H1 (cell line): ENCODE results near the gene ZFP37. TPM values are rescaled to one million over a fixed set of nuclear protein-coding genes. Genes with fewer than 3 reads are reported as not detected.
A peak's percentile ranks its signal among the peaks of the same experiment; 100 is the strongest.
"Not testable (repeated sequence)": the region's sequence is repeated elsewhere in the genome, so short reads cannot be mapped to it uniquely, and the experiment has no call there.

Experiments
- CTCF ChIA-PET: fragments of 300-600 bp; sonication (Branson Sonifier 250); formaldehyde crosslinking; loops from one replicate; lab custom pipeline; 2021; ENCODE audit not compliant: partially characterized antibody; lab: Charles Lee
- POLR2A ChIA-PET: fragments of 300-600 bp; sonication (Branson Sonifier 250); formaldehyde crosslinking; loops from one replicate; lab custom pipeline; 2021; ENCODE audit warnings: inconsistent platforms; ENCODE audit not compliant: partially characterized antibody; lab: Charles Lee
- DNase-seq, 2 experiments: peaks; one replicate each; pipeline versions ENCODE4 v3.0.0 to v3.0.0-alpha.2; 2010 to 2022; ENCODE audit warnings: low spot score in 2 of 2, low read depth in 1 of 2, mixed read lengths in 1 of 2
- FAIRE-seq: peaks from 2 replicates; lab custom pipeline; 2011; peaks lifted over from hg19 to GRCh38; lab: Jason Lieb, UNC
- H2AFZ ChIP-seq: 2 replicates; pipeline ENCODE4 v1.8.1; 2012; ENCODE audit warnings: low read length, inconsistent platforms
- H2AK5ac ChIP-seq: 2 replicates; pipeline ENCODE4 v1.6.1; 2013; ENCODE audit warnings: low read depth, low read length
- H2BK120ac ChIP-seq: replicated peaks from 2 replicates; pipeline ENCODE3; 2013; ENCODE audit warnings: low read depth, low read length, inconsistent platforms
- H2BK12ac ChIP-seq: 2 replicates; pipeline ENCODE4 v1.6.1; 2013; ENCODE audit warnings: low read depth, low read length
- H2BK15ac ChIP-seq: 2 replicates; pipeline ENCODE4 v1.6.1; 2013; ENCODE audit warnings: low read length
- H2BK20ac ChIP-seq: 2 replicates; pipeline ENCODE4 v1.6.1; 2013; ENCODE audit warnings: low read length
- H2BK5ac ChIP-seq: 2 replicates; pipeline ENCODE4 v1.6.1; 2013; ENCODE audit warnings: low read depth, low read length
- H3K14ac ChIP-seq: 2 replicates; pipeline ENCODE4 v1.6.1; 2013; ENCODE audit warnings: inconsistent platforms; ENCODE audit not compliant: insufficient read length
- H3K18ac ChIP-seq: 2 replicates; pipeline ENCODE4 v1.6.1; 2013; ENCODE audit warnings: low read length; ENCODE audit errors: extremely low read depth
- H3K23ac ChIP-seq: 2 replicates; pipeline ENCODE4 v1.6.1; 2013; ENCODE audit warnings: inconsistent platforms; ENCODE audit not compliant: insufficient read length
- H3K23me2 ChIP-seq: 2 replicates; pipeline ENCODE4 v1.6.1; 2013; ENCODE audit warnings: low read depth, low read length
- H3K27ac ChIP-seq: 2 replicates; pipeline ENCODE4 v1.6.1; 2011; ENCODE audit warnings: low read depth, low read length, inconsistent platforms
- H3K27me3 ChIP-seq, 4 experiments: replicated peaks in 1 of 4; 1 replicate in 1 of 4; 2 replicates in 3 of 4; pipeline versions ENCODE4 v1.6.1 to v1.8.1; 2011 to 2013; ENCODE audit warnings: low read length in 3 of 4, mild to moderate bottlenecking in 3 of 4, inconsistent platforms in 2 of 4, mixed read lengths in 2 of 4, moderate library complexity in 1 of 4; ENCODE audit not compliant: control insufficient read depth in 3 of 4, insufficient read depth in 3 of 4; ENCODE audit errors: extremely low read depth in 1 of 4
- H3K36me3 ChIP-seq, 4 experiments: 2 replicates each; pipeline versions ENCODE4 v1.6.1 to v1.8.1; 2011 to 2013; ENCODE audit warnings: mild to moderate bottlenecking in 4 of 4, low read length in 3 of 4, moderate library complexity in 2 of 4, control low read depth in 1 of 4, inconsistent platforms in 1 of 4; ENCODE audit not compliant: insufficient read depth in 4 of 4, control insufficient read depth in 2 of 4
- H3K4ac ChIP-seq: replicated peaks from 2 replicates; pipeline ENCODE3; 2013; ENCODE audit warnings: low read length, low read depth, mixed read lengths, inconsistent platforms; ENCODE audit not compliant: insufficient read length
- H3K4me1 ChIP-seq, 4 experiments: replicated peaks in 1 of 4; 1 replicate in 1 of 4; 2 replicates in 3 of 4; pipeline versions ENCODE4 v1.6.1 to v1.8.1; 2011 to 2013; ENCODE audit warnings: low read length in 3 of 4, inconsistent platforms in 2 of 4, mixed read lengths in 1 of 4; ENCODE audit not compliant: insufficient read depth in 4 of 4, control insufficient read depth in 3 of 4
- H3K4me2 ChIP-seq, 2 experiments: 2 replicates each; pipeline versions ENCODE4 v1.6.1 to v1.8.1; 2011 to 2013; ENCODE audit warnings: low read depth in 2 of 2, low read length in 2 of 2, control low read depth in 1 of 2, inconsistent platforms in 1 of 2, mild to moderate bottlenecking in 1 of 2; ENCODE audit not compliant: insufficient read depth in 1 of 2
- H3K4me3 ChIP-seq, 4 experiments: fragments of 200-600, 300-600 bp in 1 of 4; sonication (generic), shearing (Covaris generic), sonication (Bioruptor Twin) in 1 of 4; 2 replicates each; pipeline versions ENCODE4 v1.5.1 to v1.8.1; 2011 to 2016; ENCODE audit warnings: low read length in 4 of 4, low read depth in 3 of 4, control low read depth in 2 of 4, inconsistent platforms in 2 of 4, mild to moderate bottlenecking in 2 of 4, mixed read lengths in 1 of 4, moderate library complexity in 1 of 4; ENCODE audit not compliant: insufficient read depth in 2 of 4; ENCODE audit errors: extremely low read depth in 1 of 4
- H3K56ac ChIP-seq: replicated peaks from 2 replicates; pipeline ENCODE3; 2013; ENCODE audit warnings: low read depth, mild to moderate bottlenecking, mixed read lengths, low read length, inconsistent platforms; ENCODE audit not compliant: insufficient read length
- H3K79me1 ChIP-seq: 2 replicates; pipeline ENCODE4 v1.6.1; 2013; ENCODE audit warnings: low read depth, low read length, control low read depth
- H3K79me2 ChIP-seq, 2 experiments: 2 replicates each; pipeline versions ENCODE4 v1.6.1 to v1.8.1; 2012 to 2013; ENCODE audit warnings: low read length in 2 of 2, mild to moderate bottlenecking in 2 of 2, inconsistent platforms in 1 of 2; ENCODE audit not compliant: insufficient read depth in 2 of 2, control insufficient read depth in 1 of 2
- H3K9ac ChIP-seq, 4 experiments: replicated peaks in 1 of 4; 1 replicate in 1 of 4; 2 replicates in 3 of 4; pipeline versions ENCODE4 v1.6.1 to v1.8.1; 2011 to 2013; ENCODE audit warnings: low read depth in 3 of 4, low read length in 3 of 4, control low read depth in 2 of 4, mild to moderate bottlenecking in 2 of 4, moderate library complexity in 2 of 4, inconsistent platforms in 1 of 4; ENCODE audit errors: extremely low read depth in 1 of 4
- H3K9me3 ChIP-seq, 2 experiments: 2 replicates each; pipeline versions ENCODE4 v1.6.1 to v1.8.1; 2012 to 2013; ENCODE audit warnings: mild to moderate bottlenecking in 2 of 2, moderate library complexity in 2 of 2, control low read depth in 1 of 2, inconsistent platforms in 1 of 2, low read depth in 1 of 2, low read length in 1 of 2, mixed read lengths in 1 of 2; ENCODE audit not compliant: insufficient read depth in 2 of 2
- H4K20me1 ChIP-seq, 2 experiments: replicated peaks in 1 of 2; 2 replicates each; pipeline versions ENCODE3 to v1.8.1; 2011 to 2013; ENCODE audit warnings: inconsistent platforms in 2 of 2, low read length in 2 of 2, mild to moderate bottlenecking in 1 of 2; ENCODE audit not compliant: insufficient read depth in 2 of 2, control insufficient read depth in 1 of 2
- H4K5ac ChIP-seq: 2 replicates; pipeline ENCODE4 v1.6.1; 2013; ENCODE audit warnings: low read length, low read depth, mixed read lengths, inconsistent platforms; ENCODE audit not compliant: insufficient read length
- H4K8ac ChIP-seq: 2 replicates; pipeline ENCODE4 v1.8.0; 2013; ENCODE audit warnings: mild to moderate bottlenecking, moderate library complexity, low read length, inconsistent platforms; ENCODE audit not compliant: insufficient read depth; ENCODE audit errors: extremely low read depth
- H4K91ac ChIP-seq: replicated peaks from 2 replicates; pipeline ENCODE3; 2013; ENCODE audit warnings: low read length, mixed read lengths, inconsistent platforms; ENCODE audit not compliant: insufficient read length
- WGBS, 2 experiments: shearing (Covaris generic) in 1 of 2; methylation state at CpG; one replicate each; pipeline versions ENCODE4 v1.1.6 to v1.1.7; 2013 to 2015; ENCODE audit warnings: low lambda C conversion rate in 2 of 2, mixed read lengths in 2 of 2, inconsistent platforms in 1 of 2, low coverage in 1 of 2, missing lambda C conversion rate in 1 of 2; ENCODE audit not compliant: insufficient replicate concordance in 2 of 2, insufficient coverage in 1 of 2, insufficient read length in 1 of 2; ENCODE audit errors: extremely low coverage in 1 of 2, missing lambda C conversion rate in 1 of 2; 5-methylcytosine and 5-hydroxymethylcytosine counted together
- polyA plus RNA-seq, 7 experiments: library from polyadenylated mRNA; depleted of rRNA in 3 of 7; stranded (reverse) in 5 of 7; unstranded in 2 of 7; fragments of >200 nt in 5 of 7; fragments of 200-250 nt in 2 of 7; gene quantifications; 1 replicate in 5 of 7; 2 replicates in 1 of 7; 4 replicates in 1 of 7; pipeline versions ENCODE4 v1.2.1 to v1.2.3, GENCODE V29; 2011 to 2013; ENCODE audit warnings: missing spikeins in 2 of 7, mixed read lengths in 2 of 7
- total RNA-seq: library from RNA; stranded (reverse); fragmentation: NEBNext Ultra II Directional; extraction: Animal tissue kit (Norgen Biotek cat#: 25700); gene quantifications from 2 replicates; pipeline ENCODE4 v1.2.1, GENCODE V29; 2021

ZFP37 gene
- total and polyA plus RNA-seq, 2 of the 8 experiments (the other 6 are each of a cell fraction or from before 2014, with no cell fraction given), result 0.38 to 5.1 TPM

DNA sequence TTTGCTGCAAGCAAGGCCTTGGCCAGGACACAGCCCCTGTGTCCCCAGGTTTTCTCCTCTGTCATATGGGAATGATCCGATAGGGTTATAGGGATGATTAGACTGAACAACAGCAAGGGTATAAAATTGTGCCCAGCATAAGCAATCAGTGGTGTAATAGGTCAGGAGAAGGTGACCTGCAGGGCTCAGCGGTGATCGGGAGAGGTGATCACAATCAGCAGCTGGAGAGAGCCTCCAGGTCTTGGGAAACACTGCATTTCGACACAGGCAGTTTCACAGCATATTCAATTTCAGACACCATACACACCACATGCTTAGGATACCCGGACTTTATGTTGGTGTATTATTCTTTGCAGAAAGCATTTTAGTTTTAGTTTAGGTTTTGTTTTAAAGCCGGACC, 48.8 kb upstream of the ZFP37 start:
- H3K9me3 ChIP-seq, H2BK120ac ChIP-seq, H4K8ac ChIP-seq, H2BK12ac ChIP-seq, H3K23ac ChIP-seq, H4K20me1 ChIP-seq, H3K4me3 ChIP-seq, H3K18ac ChIP-seq, DNase-seq, H3K23me2 ChIP-seq, H3K9ac ChIP-seq, H3K4me1 ChIP-seq, POLR2A ChIA-PET, H2BK15ac ChIP-seq, H4K5ac ChIP-seq, H3K36me3 ChIP-seq, H3K79me1 ChIP-seq, H3K27ac ChIP-seq, H3K79me2 ChIP-seq, H3K56ac ChIP-seq, H2BK5ac ChIP-seq, H4K91ac ChIP-seq, H2AK5ac ChIP-seq, H3K14ac ChIP-seq, H3K4ac ChIP-seq, H2AFZ ChIP-seq, H3K4me2 ChIP-seq, H2BK20ac ChIP-seq: not testable (repeated sequence)
- CTCF ChIA-PET, result interaction anchor here (0.8 to 1.1 kb wide), 2 partner anchors 134 to 182 kb away, joined by 3 to 4 read pairs; no protein-coding TSS in a partner anchor
- FAIRE-seq, result peak; percentile 86
- WGBS, 2 experiments, result no CpG with 5 or more reads among the region's 6 CpGs
- H3K27me3 ChIP-seq, result peaks cover 0 to 16% (median 2%) of the 10 kb centered on the region in 4 experiments; a peak in 5 of 7 replicates
